ENCODE data around the gene NR5A2.

The NR5A2 gene

DNA sequence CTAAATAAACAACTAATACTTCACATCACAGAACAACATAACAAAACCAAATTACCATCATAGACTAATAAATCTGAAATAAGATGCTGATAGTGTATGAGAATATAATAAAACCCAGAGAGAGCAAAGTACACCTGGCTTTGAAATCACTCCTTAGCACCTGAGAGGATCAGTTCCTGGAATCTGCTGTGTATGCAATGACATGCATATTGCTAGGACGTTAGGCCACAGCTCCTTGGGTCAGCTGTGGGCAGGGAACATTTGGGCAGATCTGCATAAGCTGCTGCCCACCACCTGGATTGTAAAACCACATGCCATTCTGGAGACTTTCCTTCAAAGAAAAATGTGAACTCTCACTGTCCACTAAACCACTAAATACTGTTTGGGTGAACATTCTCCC, 81.1 kb downstream of the NR5A2 start:
- Histone ChIP-seq H3K27ac (no peak overlapping the region), H3K4me1 (no peaks in the 10 kb centered on the region), H3K9ac (no peak overlapping the region), H3K4me3 (ENCODE audit: low read depth, low read length) (no peak overlapping the region), H3K9me3 (ENCODE audit: control insufficient read depth, low read length) (no peaks in the 10 kb centered on the region), H2AFZ (no peak overlapping the region), H3K27me3 (ENCODE audit: control insufficient read depth, insufficient read depth, low read length) (no peaks in the 10 kb centered on the region), H3K79me2 (no peaks in the 10 kb centered on the region), H3K4me2 (ENCODE audit: low read length) (no peak overlapping the region), H3K36me3 (ENCODE audit: control insufficient read depth, insufficient read depth, low read length) (no peaks in the 10 kb centered on the region)
- TF ChIP-seq, protein P1, sequence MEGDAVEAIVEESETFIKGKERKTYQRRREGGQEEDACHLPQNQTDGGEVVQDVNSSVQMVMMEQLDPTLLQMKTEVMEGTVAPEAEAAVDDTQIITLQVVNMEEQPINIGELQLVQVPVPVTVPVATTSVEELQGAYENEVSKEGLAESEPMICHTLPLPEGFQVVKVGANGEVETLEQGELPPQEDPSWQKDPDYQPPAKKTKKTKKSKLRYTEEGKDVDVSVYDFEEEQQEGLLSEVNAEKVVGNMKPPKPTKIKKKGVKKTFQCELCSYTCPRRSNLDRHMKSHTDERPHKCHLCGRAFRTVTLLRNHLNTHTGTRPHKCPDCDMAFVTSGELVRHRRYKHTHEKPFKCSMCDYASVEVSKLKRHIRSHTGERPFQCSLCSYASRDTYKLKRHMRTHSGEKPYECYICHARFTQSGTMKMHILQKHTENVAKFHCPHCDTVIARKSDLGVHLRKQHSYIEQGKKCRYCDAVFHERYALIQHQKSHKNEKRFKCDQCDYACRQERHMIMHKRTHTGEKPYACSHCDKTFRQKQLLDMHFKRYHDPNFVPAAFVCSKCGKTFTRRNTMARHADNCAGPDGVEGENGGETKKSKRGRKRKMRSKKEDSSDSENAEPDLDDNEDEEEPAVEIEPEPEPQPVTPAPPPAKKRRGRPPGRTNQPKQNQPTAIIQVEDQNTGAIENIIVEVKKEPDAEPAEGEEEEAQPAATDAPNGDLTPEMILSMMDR (IDR thresholded peaks at IDR 0.05), result no peak

DNA sequence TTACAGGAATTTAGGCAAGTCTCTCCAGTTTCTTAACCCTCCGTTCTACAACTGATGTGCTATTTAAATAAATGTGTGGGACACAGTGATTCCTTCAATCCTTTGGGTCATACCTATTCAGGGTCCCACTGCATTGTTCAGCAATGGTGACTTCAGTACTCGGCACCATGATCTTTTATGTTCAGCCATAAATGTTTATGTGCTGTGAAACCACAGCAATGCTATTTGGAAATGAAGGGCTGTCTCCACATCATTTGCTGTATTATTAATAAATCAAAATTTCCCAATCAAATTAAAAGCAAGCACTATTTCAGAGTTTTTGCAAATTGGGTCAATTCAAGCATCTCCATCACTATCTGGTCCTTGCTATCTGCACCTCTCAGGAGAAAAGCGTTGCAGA, 84.8 kb downstream of the NR5A2 start:
- H3K9ac ChIP-seq, result no peak overlapping the region
- no peak overlapping the region for H3K4me2 ChIP-seq (ENCODE audit: low read length)
- no peak overlapping the region for H3K27ac ChIP-seq
- H3K4me3 ChIP-seq (ENCODE audit: low read depth, low read length), result no peak overlapping the region
- no peaks in the 10 kb centered on the region for H3K4me1 ChIP-seq
- H3K79me2 ChIP-seq, result no peaks in the 10 kb centered on the region
- no peaks in the 10 kb centered on the region for H3K36me3 ChIP-seq (ENCODE audit: control insufficient read depth, insufficient read depth, low read length)
- TF ChIP-seq, protein P1 (IDR thresholded peaks at IDR 0.05), result no peak
- H3K9me3 ChIP-seq (ENCODE audit: control insufficient read depth, low read length), result no peaks in the 10 kb centered on the region
- H3K27me3 ChIP-seq (ENCODE audit: control insufficient read depth, insufficient read depth, low read length), result no peaks in the 10 kb centered on the region
- no peak overlapping the region for H2AFZ ChIP-seq

DNA sequence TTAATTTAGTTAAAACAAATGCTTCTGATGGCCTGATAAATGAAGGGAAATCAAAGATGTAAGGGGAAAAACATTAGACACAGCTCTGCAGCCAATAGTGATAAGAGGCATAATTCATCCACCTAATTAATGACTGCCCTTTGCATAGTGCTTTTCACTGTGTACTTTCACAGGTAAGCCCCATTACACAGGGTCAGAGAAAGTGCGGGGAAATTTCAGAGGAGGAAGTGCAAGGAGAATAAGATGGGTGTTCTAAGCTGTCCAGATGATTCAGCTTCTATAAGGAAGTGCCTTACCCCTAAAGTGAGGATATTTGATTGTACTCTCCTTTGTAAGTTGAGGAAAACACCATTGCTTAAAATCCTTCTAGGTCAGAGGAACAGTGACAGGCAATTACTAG, 88.0 kb downstream of the NR5A2 start:
- TF ChIP-seq, protein P1 (IDR thresholded peaks at IDR 0.05), result no peak
- Histone ChIP-seq H2AFZ (no peak overlapping the region), H3K79me2 (no peaks in the 10 kb centered on the region), H3K4me2 (ENCODE audit: low read length) (no peak overlapping the region), H3K27me3 (ENCODE audit: control insufficient read depth, insufficient read depth, low read length) (no peaks in the 10 kb centered on the region), H3K27ac (no peak overlapping the region), H3K36me3 (ENCODE audit: control insufficient read depth, insufficient read depth, low read length) (no peaks in the 10 kb centered on the region), H3K9ac (no peak overlapping the region), H3K4me3 (ENCODE audit: low read depth, low read length) (no peak overlapping the region), H3K9me3 (ENCODE audit: control insufficient read depth, low read length) (no peaks in the 10 kb centered on the region), H3K4me1 (no peaks in the 10 kb centered on the region)

DNA sequence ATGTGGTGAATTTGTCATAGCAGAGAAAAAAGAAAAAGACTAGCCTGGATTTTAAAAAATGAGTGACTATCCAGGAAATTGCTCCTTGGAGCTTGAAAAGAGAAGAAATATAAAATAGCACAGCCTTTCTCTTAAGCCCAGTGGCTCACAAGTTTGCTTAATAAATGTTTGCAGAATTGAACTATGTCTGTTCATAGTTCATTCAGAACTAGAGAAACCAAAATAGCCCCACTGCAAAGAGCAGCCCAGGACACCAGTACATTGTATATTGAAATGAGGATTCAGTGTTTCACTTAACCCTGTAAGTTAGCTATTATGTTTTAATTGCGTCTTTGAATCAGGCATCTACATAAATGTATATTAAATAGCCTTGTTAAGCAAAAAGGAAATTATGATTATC, 88.8 kb downstream of the NR5A2 start:
- H3K4me3 ChIP-seq (ENCODE audit: low read depth, low read length), result no peak overlapping the region
- H3K9me3 ChIP-seq (ENCODE audit: control insufficient read depth, low read length), result no peaks in the 10 kb centered on the region
- no peak overlapping the region for H3K9ac ChIP-seq
- no peaks in the 10 kb centered on the region for H3K27me3 ChIP-seq (ENCODE audit: control insufficient read depth, insufficient read depth, low read length)
- no peak overlapping the region for H3K4me2 ChIP-seq (ENCODE audit: low read length)
- H3K79me2 ChIP-seq, result no peaks in the 10 kb centered on the region
- TF ChIP-seq, protein P1 (IDR thresholded peaks at IDR 0.05), result no peak
- H3K4me1 ChIP-seq, result no peaks in the 10 kb centered on the region
- H2AFZ ChIP-seq, result no peak overlapping the region
- no peak overlapping the region for H3K27ac ChIP-seq
- no peaks in the 10 kb centered on the region for H3K36me3 ChIP-seq (ENCODE audit: control insufficient read depth, insufficient read depth, low read length)

DNA sequence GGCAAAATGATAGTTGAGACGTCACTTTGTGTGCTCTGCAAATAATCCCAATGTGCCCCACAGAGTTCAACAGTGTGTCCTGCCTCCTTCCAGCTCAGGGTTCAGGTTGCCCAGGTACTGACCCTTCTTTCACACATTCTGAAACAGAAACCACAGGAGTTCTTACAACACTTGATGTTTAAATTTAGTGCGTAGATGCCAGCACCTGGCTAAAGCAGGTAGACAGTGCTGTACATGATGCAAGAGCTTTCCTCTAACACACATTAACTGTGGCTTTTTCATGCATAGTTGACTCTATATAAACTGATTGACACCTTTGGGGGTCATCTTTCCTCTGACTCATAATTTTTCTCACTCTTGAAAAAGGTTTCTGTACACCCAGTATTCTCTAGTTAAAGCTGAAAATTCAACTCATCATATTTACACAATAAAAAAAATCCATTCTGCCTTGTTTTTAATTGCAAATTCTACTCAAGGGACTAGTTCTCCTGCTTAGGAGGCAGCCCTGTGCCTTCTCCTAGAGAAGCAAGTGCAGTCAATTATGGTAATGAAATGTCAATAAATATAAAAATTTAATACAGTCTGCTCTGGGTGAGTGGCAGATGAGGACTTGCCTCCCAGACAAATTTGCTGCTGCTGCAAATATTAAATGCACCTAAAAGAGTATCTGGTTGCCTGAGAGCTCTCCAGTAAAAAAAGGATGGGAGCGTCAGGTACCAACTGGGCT, 91.4 kb downstream of the NR5A2 start:
- Histone ChIP-seq H3K4me1 (no peaks in the 10 kb centered on the region), H3K9ac (no peak overlapping the region), H3K27ac (no peak overlapping the region), H2AFZ (no peak overlapping the region), H3K79me2 (no peaks in the 10 kb centered on the region), H3K4me3 (ENCODE audit: low read depth, low read length) (no peak overlapping the region), H3K27me3 (ENCODE audit: control insufficient read depth, insufficient read depth, low read length) (no peaks in the 10 kb centered on the region), H3K36me3 (ENCODE audit: control insufficient read depth, insufficient read depth, low read length) (no peaks in the 10 kb centered on the region), H3K9me3 (ENCODE audit: control insufficient read depth, low read length) (no peaks in the 10 kb centered on the region), H3K4me2 (ENCODE audit: low read length) (no peak overlapping the region)
- TF ChIP-seq, protein P1 (IDR thresholded peaks at IDR 0.05), result no peak

Measured in parathyroid adenoma (tissue), 2 donors.